ENCODE results near the gene RPS8.

DNA sequence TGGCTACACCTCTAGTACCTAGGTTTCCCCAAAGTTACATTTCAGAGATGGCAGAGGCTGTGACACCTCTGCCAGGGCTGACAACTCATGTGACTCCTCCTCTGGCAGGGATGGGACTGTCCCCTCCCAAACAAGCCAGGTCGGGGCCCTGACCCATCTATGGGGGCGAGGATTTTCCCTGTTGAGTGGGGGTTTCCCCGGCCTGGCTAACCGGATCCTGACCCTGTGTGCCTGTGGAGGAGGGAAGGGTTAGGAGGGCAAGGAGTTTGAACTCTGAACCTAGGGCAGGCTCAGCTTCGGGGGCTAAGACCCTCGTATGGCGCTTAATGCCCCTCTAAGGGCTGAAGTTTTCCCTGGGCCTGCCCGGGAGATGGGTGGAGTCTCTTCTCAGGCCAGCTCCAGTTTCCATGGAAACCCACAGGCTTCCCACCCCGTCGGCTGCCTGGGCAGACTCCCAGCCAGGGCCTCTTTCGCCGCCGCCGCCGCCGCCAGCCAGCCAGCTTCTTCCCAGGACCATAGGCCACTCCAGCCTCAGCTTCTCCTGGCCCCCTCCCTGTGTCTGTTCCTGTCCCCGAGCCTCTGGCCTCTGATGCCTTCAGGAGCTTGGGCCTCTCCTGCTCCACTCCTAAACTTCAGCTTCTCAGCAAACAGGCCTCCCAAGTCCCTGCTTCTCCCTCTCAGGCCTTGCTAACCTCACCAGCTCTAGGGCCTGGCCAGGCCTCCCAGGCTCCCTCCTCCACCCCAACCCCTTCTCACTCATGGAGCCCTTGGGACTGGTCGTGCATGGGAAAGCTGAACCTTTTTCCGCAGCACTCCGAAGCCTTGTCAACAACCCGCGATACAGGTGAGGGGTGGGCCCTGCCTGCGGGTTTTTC is 33.0 kb downstream of the RPS8 start, which contains the start of gene BTBD19:
- TF ChIP-seq CTCF (IDR thresholded peaks at IDR 0.05) = no peak
- no peak for TF ChIP-seq POLR2A (IDR thresholded peaks at IDR 0.05)
